Stimulated activated CD8-positive, alpha-beta memory T cell treated with anti-CD3 and anti-CD28 coated beads, Interleukin-12 subunit alpha, Interleukin-12 subunit beta, amount 100 ng/mL, for 24 hours (primary cell): ENCODE measurements around the gene KDM5A.
"Not testable (repeated sequence)": the region's sequence is repeated elsewhere in the genome, so short reads cannot be mapped to it uniquely, and the experiment has no call there.

Experiments used
- DNase-seq: peaks from one replicate; pipeline ENCODE4 v3.0.0-alpha.2; 2020; ENCODE audit errors: extremely low read depth

Gene KDM5A

DNA sequence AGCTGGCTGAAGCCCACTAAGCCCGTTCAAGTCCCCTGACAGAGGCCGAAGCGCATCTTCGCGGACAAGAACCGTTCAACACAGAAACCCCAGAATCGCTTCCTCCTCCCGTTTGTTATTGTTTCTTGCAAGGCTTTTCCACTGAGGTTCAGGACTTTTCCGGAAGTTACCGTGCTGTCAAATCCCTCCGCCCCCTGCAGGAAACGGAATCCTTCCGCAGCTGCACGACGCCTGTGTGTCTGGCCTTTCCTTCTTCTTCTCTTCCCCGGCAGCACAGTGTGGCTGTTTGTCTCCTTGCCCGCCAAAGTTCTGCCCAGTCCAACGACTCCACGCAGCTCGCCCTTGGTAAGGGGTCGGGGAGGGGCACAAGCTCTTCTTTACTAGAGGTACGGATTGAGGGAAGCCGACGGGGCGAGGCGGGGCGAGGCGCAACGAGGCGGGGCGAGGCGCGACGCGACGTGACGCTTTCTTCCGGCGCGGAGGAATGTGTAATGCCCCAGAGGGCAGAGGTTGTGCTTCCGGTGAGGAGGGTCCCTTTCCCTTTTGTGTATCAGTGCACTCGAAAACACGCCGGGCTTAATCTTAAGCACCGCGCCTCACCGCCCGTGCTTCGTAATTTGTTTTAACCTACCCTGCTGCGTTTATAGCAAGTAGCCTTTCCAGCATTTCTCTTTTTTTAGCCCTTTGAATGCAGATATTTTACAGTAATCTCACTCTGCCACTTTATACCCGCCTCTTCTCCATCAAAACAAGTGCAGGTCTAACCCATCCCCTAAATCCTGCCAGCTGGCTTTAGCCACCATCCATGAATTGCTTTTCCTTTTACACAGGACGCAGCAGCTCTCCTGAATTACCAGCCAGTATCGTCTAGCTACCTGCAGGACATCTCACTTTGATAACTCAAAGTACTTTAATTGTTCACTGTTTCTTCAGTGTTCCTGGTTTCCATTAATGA, at the start of gene KDM5A:
Gene KDM5A (minus strand): TSS at position 179 of the 955 bp plus-strand sequence. CDS start 229 bp downstream, outside the sequence.
- peak; percentile 62 for DNase-seq

DNA sequence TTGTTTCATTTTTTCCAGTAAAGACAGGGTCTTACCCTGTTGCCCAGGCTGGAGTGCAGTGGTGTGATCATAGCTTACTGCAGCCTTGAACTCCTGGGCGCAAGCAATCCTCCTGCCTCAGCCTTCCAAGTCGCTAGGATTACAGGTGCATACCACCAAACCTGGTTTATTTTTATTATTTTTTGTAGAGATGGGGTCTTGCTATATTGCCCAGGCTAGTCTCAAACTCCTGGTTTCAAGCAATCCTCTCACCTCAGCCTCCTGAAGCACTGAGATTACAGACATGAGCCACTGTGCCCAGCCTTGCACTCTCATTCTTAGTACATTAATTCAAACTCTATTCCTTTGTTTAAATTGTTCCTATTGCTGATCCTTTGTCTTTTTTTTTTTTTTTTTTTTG, 46.6 kb upstream of the KDM5A start:
- not testable (repeated sequence) for DNase-seq

DNA sequence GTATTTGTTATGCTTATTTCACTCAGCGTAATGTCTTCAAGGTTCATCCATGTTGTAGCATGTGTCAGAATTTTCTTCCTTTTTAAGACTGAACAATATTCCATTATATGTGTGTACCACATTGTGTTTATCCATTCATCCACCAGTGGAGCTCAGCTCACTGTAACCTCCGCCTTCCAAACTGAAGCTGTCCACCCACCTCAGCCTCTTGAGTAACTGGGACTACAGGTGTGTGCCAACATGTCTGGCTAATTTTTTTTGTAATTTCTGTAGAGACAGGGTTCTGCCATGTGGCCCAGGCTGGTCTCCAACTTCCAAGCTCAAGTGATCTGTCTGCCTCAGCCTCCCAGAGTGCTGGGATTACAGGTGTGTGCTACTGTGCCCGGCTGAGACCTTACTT, 33.4 kb upstream of the KDM5A start:
- no peak for DNase-seq

DNA sequence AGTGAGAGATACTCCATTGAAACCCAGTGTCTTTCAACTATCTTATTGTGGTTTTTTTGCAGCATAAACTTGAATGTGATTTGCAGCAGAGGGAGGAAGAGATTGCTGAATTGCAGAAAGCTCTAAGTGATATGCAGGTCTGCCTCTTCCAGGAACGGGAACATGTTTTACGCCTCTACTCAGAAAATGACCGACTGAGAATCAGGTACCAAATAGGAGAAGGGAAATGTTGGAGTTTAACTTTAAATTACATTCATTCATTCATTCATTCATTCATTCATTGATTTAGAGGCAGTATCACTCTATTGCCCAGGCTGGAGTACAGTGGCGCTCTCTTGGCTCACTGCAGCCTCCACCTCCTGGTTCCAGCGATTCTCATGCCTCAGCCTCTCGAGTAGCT, 29.3 kb upstream of the KDM5A start:
- no peak for DNase-seq

DNA sequence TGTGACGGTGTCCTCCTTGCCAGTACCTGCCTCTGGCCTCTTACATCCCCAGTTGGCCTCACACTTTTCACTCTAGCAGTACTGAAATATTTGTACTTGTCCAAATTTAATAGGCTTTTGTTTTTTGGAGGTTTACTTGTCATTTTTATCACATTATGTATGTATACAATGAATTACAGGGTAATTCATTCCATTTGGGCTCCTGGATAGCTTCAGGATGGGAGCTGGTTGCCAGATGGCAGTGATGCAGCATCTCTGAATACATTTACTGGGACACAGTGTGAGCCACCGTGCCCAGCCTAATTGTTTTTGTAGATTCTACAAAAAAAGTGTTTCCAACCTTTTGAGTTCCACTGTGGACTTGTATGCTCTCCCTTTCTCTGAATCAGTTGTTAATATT, 25.7 kb upstream of the KDM5A start:
- DNase-seq: no peak

DNA sequence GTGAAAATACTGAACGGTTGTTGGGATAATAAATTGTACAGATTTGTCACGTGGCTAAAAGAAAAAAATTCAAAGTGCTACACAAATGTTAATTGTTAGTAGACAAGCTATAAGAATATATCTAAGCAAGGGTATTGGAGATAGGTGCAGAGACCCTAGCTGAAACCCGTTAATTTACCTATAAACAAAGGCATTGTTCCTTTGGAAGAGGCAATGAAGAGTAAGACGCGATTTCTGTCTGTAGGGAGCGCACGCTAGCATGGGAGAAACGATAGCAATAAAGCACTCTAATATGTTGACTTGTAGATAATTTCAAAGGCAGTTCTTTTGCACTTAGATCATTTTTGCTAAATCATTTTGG, 12.9 kb upstream of the KDM5A start:
- no peak for DNase-seq

DNA sequence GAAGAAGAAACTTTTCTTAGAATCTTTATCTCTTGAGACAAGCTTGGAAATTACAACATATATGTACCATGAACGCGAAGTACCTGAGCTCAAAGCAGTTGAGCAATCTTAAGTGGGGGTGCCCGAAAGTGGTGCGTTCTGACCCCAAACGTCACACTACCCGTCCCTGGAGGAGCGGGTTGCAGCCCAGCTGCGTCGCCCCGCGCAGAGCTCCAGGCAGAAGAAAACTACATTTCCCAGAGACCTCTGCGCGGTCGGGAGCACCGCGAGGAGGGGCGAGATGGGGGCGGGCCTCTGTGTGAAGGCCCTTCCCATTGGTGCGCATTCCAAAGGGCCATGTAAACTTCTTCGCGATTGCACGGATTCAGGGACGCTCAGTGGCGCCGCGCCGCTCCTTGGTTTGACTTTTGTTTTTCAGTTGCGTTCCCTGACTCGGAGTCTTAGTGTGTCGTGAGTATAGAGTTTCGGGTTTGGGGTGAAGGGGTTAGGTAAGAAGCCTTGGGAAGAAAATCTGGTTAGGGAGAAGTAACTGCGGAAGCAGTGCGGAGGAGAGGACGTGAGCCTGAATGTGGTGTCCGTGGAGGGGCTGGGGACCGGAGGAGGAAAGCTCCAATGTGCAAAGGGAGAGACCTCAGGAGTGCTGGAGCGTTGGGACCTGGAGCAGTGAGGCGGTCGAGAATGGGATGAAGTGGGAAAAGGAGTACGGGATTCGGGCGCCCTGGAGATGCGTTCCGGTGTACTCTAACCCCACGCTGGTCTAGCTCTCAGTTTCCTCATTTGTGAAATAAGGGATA, 12.3 kb upstream of the KDM5A start, which contains the start of gene CCDC77:
Gene CCDC77 (plus strand): TSS at position 410 of the 794 bp plus-strand sequence. CDS start 7,740 bp downstream, outside the sequence.
- peak; percentile 75 for DNase-seq

DNA sequence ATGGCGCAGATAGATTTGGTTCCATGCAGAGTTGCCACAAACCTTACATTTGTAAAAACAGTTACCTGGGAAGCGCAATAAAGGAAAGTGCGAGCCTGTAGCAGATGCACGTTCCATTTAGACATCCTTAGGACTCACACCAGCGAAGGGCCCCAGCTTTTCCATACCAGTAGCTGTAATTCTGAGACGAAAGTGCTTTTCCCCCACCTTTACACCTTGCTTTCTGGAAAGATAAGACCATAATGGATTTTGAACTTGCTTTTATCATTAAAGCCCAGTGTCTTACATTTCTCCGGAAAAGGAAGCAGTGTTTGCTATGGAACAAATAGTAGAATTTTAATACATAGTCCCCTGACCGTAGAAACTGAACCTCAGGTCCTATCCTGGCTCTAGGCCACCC, 11.7 kb upstream of the KDM5A start:
- DNase-seq: no peak

DNA sequence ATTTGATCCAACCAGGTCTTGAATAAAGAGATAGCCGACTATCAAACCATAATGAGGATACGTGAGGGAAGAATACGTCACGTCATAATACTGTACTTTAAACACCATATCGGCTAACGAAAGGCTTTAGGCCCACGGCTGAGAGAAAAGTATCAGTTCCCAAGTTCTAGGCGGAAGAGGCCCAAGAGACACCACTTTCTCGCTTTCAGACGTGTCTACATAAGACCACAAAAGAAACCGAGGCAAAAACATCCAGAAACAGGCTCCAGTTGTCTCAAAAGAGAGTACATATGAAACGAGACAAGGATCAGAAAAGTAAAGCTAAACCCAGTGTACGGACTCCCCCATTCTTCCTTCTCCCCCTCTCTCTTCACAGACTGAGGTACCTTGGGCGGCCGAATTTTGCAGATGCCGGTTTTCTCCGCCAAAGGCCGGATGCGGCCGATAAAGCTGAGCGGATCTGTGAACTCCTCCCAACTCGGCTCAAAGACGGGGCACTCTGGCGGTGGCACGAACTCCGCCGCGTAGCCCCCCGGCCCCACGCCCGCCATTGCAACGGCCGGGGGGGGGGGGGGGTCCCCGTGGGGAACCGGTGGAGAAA, 479 bp downstream of the KDM5A start:
- DNase-seq: peak; percentile 12

DNA sequence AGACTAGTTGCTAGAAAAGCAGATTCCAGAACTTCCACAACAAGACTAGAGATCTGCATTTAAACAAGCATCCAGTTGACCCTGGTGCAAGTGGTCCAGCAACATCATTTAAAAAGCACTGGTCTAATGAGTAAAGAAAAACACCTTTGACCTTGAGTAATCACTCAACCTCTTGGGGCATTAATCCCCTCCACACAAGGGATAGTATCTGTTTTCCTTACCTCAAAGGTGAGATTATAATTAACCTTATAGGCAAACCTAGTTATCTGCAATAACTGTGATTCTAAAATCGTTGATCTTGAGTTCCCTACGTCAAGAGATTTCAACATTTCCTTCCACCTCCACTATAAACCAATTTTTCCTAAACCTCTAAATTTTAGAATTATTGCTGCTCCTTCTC, 1.1 kb downstream of the KDM5A start:
- no peak for DNase-seq

DNA sequence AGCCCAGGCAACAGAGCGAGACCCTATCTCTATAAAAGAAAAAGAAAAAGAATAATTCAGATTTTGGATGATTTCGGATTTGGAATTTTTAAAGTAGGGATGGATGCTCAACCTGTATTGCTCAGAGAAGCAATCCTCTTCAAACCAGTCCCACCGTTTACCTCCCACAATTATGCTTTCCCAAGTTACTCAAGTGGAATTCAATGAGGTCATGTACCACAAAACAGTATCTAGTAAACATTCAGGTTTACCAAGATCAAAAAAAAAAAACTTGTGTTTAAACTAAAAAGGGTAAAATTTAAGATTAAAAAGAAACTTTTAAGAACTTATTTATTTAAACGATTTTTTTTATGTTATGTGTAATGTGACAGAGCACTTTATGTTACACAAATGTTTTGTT, 2.5 kb downstream of the KDM5A start:
- DNase-seq: no peak

DNA sequence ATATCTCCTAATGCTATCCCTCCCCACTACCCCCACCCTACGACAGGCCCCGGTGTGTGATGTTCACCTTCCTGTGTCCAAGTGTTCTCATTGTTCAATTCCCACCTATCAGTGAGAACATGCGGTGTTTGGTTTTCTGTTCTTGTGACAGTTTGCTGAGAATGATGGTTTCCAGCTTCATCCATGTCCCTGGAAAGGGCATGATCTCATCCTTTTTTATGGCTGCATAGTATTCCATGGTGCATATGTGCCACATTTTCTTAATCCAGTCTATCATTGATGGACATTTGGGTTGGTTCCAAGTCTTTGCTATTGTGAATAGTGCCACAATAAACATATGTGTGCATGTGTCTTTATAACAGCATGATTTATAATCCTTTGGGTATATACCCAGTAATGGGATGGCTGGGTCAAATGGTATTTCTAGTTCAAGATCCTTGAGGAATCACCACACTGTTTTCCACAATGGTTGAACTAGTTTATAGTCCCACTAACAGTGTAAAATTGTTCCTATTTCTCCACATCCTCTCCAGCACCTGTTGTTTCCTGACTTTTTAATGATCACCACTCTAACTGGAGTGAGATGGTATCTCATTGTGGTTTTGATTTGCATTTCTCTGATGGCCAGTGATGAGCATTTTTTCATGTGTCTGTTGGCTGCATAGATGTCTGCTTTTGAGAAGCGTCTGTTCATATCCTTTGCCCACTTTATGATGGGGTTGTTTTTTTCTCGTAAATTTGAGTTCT, 18.2 kb downstream of the KDM5A start:
- not testable (repeated sequence) for DNase-seq

DNA sequence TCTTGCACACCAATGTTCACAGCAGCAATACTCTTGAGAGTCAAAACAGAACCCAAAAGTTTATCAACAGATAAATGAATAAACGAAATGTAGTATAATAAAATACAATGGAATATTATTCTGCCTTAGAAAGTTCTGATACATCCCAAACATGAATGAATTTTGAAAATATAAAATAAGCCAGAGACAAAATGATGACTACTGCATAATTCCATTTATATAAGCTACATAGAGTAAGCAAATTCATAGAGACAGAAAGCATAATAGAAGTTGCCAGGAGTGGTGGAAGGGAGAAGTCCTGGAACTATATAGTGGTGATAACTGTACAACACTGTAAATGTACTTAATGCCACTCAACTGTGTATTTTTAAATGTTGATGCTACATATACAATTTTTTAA, 21.1 kb downstream of the KDM5A start:
- no peak for DNase-seq

DNA sequence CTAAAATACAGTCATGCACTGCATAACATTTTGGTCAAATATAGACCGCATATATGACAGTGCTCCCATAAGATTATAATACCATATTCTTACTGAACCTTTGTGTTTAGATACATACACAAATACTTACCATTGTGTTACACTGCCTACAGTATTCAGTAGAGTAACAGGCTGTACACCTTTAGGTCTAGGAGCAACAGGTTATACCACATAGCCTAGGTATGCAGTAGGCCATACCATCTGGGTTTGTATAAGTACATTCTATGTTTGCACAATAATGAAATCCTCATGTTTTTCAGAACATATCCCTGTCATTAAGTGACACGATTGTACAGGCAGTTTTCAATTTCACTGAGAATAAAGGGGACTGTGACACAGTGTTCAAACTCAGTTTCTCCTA, 22.3 kb downstream of the KDM5A start:
- no peak for DNase-seq

DNA sequence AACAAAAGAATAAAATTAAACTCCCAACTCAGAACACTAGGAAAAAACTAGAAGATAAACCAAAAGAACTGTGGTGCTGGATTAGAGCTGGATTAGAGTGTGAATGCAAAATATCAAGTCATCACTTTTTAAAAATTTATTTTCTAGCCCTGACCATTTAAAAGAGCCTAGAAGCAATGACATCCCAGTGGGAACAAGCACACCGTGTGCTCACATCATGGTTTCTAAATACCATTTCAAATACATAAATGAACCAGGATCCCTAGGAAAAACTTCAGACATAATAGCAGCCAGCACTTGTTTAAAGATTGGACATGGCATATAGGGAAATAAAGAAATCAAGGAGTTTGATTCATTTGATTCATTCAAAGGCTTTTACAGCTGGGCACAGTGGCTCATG, 30.0 kb downstream of the KDM5A start:
- no peak for DNase-seq

DNA sequence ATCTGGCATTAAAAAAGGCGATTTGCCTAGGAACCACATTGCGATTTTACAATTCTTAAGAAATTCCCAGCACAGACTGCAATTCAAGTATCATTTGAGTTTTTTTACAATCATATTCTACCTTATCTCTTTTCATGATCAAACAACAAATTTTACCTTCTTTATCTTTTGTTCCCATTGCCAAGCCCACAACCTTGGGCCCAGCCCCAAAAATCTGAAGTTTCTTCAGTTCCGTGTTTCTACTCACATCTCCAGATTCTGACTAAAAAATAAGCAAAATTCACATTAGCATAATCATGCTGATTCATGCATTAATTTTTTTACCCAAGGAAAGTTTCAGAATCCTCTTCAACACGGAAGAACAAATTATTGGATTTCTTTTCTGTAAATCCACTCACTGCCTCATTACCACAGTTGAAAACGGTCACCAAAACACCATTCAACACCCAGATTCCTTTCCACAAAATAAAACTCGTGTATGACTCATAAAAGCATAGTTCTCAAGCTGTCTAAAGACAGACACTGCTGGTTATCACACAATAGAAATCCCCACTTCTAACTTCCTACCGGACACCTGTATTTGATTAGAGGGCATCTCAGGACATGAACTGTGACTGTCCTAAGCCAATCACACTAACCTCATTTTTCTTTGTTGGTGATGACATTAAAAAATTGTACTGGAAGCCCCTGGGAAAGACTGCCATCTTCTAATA, 32.7 kb downstream of the KDM5A start:
- no peak for DNase-seq

DNA sequence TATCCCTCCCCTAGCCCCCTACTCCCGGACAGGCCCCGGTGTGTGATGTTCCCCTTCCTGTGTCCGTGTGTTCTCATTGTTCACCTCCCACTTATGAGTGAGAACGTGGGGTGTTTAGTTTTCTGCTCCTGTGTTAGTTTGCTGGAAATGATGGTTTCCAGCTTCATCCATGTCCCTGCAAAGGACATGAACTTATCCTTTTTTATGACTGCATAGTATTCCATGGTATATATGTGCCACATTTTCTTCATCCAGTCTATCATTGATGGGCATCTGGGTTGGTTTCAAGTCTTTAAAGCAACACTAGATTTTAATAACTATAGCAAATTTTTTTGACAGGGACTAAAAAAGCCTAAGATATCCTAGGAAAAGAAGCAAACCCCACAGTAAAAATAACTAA, 37.9 kb downstream of the KDM5A start:
- not testable (repeated sequence) for DNase-seq

DNA sequence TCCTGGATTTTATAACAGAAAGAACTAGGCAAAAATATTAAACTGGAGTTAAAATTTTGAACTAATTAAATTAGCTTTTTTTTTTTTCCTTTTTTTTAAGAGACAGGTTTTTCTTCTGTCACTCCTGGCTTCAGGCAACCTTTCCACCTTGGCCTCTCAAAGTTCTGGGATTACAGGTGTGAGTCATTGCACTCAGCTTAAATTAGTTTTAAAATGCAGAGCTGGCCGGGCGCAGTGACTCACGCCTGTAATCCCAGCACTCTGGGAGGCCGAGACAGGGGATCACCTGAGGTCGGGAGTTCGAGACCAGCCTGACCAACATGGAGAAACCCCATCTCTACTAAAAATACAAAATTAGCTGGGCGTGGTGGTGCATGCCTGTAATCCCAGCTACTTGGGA, 39.5 kb downstream of the KDM5A start:
- not testable (repeated sequence) for DNase-seq

DNA sequence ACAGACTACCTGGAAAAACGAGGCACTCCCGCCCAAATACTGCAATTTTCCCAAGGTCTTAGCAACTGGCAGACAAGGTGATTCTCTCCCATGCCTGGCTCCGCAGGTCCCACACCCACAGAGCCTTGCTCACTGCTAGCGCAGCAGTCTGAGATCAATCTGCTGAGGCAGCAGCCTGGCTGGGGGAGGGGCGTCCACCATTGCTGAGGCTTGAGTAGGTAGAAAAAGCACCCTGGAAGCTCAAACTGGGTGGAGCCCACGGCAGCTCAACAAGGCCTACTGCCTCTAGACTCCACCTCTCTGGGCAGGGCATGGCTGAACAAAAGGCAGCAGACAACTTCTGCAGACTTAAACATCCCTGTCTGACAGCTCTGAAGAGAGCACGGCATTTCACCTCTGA, 46.1 kb downstream of the KDM5A start:
- not testable (repeated sequence) for DNase-seq

DNA sequence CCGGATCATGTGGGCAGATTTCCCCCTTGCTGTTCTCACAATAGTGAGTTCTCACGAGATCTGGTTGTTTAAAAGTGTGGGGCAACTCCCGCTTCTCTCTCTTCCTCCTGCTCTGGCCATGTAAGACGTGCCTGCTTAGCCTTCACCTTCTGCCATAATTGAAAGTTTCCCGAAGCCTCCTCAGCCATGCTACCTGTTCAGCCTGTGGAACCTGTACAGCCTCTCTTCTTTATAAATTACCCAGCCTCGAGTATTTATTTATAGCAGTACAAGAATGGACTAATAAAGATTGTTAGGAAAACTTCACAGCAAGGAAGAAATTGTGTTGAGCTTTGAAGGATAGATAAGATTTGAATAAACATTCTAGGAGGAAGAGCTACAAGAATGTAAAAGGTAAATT, 52.1 kb downstream of the KDM5A start:
- no peak for DNase-seq

DNA sequence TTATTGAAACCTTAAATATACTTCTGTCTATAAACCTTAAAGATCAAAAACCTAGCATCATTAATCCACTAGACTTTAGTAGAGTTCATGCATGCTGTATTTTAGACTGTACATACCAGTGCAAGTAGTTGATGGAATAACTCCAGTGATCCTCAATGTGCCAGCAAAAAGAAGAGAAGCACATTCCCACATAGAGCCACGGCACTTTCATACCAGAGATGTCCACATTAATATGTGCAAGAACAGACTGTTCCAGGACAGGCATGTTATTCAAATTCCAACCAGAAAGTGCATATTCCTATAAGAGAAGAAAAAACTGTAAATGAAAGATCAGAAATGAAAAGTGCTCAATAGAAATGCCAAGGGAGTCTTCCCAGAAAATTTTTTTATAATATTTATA, 55.0 kb downstream of the KDM5A start:
- no peak for DNase-seq
